DMS53 treated with DMSO at 0.1 percent for 48 hours (cell line): ENCODE results near the gene SLC6A9.

Experiments
- DNase-seq: peaks from one replicate; lab custom pipeline; 2025; ENCODE audit not compliant: unreplicated experiment; lab: John Stamatoyannopoulos, UW

The SLC6A9 gene

DNA sequence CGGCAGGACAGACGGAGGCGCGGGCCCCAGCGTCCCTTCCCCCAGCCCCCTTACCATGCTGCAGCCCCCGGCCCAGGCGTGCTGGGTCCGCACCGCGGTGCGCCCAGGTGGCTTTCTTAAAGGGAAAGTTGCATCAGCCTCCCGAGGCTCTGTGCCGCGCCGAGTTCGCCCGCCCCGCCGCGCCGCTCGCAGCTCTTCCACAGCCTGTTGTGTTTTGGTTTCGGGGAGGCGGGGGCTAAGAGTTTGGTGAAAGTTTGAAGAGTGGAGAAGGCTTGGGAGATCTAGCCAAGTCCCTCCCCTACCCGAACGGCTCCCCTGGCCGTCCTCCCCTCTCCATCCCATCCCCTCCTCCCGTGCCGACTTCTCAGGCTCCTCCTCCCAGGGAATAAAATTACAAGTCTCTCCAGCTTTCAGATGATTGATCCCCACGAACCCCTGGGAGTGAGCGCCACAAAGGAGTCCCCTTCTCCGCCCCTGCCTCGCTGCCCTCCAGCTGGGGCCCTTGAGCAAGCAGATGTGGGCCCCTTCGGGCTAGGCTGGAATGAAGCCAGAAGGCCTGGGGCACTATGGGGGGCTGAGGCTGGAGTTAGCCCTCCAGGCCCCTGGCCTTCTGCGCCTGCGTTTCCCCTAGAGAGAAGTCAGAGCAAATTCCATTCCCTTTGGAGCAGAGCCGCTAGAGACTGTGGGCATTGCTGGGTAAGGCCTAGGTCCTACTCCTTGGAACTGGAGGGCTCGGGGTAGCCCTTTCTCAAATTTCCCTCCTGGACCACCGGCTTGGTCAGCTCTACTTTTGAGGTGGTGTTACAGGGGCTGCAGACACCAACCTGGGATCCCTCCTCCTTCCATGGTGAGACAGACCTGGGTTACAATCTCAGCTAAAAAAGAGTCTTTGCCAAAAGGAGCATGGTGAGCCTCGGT, at the start of gene SLC6A9:
Gene SLC6A9, minus strand, starts transcription at position 211 of the 918 bp plus-strand sequence. CDS start 7,185 bp downstream, outside the sequence.
- no peak for DNase-seq

DNA sequence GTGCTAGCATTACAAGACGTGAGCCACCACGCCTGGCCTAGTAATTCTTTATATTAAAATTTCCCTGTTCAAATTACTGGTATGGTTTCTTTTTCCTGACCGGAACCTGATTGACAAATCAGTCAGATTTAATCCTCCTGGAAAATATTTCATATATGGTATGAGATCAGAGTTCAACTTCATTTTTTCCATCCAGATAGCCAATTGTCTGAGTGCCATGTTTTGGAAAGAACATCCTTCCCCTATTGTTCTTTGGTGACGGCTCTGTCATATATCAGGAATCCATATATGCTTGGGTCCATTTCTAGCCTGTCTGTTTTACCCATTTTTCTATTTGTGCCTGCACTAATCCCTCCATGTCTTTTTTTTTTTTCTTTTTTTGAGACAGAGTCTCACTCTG, 48.3 kb upstream of the SLC6A9 start:
- no peak for DNase-seq

DNA sequence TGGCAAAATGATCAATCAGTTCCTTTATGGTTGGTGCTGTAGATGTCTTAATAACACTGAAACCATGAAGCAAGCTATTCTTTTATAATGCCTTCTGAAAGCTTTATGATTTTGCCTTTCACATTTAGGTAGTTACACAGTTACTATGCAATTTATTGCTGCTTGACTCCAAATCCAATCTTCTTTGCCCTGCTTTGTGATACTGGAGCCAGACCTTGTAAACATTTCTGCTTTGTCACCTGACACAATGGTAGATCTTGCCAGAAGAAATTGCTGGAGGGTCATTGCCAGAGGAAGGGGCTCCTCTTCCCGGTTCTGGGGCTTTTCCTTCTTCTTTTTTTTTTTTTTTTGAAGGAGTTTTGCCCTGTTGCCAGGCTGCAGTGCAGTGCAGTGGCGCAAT, 46.8 kb upstream of the SLC6A9 start:
- DNase-seq, result no peak

DNA sequence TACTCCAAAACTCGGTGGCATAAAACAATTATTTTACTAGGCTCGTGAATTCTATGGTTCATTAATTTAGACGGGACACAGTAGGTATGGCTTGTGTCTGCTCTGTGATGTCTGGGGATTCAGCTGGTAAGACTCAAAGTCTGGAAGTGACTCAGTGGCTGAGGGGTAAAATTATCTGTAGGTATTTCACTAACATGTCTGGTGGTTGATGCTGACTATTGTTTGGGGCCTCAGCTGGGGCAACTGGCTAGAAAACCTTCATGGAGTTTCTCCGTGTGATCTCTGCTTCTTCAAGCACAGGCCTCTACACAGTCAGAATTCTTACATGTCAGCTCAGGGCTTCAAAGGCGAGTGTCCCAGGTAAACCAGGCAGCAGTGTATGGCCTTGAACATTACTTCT, 46.2 kb upstream of the SLC6A9 start:
- no peak for DNase-seq

DNA sequence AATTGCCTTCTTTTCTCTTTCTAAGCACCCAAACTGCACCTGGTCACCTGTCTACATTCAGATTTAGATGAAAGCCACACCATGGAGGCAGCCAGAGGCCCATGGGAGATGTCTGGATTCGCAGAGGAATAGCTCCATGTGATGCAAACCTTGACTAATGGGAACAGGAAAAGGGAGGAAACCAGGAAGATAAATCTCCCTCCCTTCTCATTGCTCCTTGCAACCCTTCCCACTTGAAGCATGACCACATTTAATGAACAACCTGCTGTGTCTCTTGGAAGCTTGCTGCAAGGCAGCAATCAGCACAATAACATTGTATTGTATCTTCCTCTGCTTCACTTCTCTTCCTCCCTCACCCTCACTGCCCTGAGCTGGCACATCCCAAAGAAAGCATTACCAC, 44.8 kb upstream of the SLC6A9 start:
- no peak for DNase-seq

DNA sequence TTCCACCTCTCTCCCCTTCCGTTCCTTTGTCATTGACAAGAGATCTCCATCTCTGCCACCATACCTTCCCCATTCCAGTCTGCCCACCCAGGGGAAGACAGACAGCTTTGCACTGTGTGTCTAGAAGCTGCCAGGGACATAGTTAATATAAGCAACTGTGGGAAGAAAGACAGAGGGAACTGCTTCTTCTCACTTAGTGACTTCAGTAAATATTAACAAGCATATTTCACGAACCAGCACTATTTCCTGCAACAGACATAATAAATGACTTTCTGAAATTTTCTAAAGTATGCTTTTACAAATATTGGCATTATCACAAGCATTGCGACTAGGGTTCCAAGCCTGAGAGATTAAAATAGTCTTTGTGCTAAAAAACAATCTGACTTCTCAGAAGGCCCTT, 43.2 kb upstream of the SLC6A9 start:
- no peak for DNase-seq

DNA sequence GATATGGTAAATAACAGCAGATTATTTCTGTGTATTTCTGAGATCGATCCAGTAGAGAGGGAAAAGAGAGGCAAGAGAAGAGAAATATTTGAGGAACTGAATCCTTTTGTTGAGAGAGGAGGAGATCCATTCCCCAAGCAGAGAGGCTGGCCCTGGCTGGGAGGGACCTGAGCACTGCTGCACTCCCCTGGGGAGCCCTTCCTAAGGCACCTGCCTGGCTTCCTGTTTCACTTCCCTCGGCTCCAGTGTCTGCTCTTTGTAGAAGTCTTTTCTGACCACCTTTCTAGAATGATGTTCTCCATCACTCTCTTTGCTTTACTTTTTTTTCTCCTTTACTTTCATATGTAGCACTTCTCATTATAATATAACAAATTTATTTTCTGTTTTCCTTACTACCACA, 42.3 kb upstream of the SLC6A9 start:
- DNase-seq, result no peak

DNA sequence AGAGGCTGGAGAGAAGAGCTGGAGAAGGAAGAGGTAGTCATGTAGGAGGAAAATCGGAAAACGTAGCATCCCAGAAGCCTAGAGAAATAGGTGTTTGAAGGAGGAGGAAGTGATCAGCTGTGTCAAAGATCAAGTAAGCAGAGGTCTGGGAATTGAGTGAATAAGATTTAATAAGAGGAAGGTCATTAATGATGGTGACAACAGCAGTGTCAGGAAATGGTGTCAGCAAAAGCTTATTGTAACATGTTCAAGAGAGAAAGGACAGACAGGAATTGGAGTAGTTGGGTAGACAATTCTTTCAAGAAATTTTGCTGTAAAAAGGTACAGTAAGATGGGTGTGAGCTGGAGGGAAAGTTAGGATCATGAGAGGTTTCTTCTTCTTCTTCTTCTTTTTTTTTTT, 41.6 kb upstream of the SLC6A9 start:
- no peak for DNase-seq

DNA sequence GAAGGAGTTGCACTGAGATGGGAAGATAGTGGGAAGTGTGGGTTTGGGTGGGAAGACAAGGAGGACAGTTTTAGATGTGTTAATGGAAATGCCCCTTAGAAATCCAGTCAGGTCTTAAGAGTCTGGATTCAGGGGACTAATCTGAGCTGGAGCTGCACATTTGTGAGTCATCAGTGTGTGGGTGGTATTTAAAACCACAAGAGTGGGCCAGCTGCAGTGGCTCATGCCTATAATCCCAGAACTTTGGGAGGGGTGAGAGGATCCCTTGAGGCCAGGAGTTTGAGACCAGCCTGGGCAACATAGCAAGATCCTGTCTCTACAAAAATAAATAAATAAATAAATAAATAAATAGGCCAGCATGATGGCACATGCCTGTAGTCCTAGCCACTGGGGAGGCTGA, 40.9 kb upstream of the SLC6A9 start:
- no peak for DNase-seq

DNA sequence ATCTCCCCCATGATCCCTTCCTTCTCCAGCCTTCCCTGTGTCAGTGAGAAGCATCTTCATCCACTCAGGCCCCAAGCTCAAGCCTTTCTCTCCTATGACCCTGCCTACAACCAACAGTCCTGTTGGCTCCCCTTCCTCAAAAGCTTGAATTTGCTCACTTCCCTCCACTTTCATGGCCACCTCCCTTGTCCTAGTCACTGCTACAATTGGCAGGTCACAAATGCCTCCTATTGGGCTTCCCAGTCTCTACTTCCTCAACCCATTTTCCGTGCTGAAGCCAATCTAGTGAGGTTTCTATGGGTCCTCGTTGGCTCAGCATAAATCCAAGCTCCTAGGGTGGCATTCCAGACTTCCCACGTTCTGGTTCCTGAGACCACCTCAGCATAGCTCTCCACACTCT, 40.2 kb upstream of the SLC6A9 start:
- no peak for DNase-seq

DNA sequence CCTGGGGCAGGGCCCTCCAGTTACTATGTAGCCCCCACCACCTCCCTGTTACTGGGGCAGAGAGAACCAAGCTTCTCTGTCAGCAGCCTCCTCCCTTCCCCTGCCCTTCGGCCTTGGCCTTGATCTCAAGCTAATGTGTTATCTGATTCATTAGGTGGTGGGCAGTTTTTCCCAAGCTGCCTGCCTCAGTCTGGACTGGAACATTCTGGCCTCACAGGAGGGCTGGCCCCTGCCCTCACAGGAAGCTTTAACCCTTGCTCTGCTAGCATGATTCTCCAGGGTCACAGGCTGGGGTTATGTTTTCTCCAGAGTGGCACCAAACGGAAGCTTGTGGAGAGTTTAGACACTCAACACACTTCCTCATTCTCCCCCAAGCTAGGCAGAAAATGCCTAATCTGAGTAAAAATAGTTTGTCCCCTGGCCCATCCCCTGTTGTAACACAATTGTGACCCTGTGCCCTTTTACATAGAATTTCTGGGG, 37.2 kb upstream of the SLC6A9 start:
- no peak for DNase-seq

DNA sequence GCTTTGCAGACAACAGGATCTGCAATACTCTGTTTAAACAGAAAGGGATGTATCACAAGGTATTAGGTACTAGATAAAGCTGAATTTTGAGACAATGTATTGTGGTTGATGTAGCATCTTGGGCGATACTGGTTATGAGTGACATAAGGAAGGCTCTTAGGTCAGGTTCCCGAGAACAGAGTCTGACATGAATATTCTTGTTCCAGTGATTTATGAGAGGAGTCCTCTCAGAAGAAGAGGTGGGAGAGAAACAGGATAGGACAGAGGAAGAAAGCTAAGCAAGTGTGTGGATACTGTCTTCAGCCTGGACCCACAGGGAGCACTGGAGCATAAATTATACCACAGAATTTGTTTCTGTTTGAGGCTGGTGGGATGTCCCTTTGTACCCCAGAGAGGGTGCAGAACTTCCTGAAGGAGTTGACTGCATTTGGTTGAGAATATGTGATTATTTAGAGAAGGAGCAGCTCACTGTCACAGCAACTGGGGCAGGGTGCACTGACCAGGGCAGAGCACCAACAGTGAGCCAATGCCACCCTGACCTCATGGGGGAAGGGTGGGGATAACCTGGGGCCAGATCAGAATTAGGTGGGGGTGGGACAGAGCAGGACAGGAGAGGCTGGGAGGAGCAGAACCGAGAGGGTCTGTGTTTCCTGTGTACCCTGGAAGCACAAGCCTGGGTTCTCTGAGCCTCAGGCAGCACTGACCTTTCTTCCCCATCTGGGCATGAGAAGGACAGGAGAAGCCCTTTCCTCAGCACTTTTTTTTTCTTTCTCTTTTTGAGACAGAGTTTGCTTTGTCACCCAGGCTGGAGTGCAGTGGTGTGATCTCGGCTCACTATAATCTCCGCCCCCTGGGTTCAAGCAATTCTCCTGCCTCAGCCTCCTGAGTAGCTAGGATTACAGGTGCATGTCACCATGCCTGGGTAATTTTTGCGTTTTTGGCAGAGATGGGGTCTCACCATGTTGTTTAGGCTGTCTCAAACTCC, 36.3 kb upstream of the SLC6A9 start:
- no peak for DNase-seq

DNA sequence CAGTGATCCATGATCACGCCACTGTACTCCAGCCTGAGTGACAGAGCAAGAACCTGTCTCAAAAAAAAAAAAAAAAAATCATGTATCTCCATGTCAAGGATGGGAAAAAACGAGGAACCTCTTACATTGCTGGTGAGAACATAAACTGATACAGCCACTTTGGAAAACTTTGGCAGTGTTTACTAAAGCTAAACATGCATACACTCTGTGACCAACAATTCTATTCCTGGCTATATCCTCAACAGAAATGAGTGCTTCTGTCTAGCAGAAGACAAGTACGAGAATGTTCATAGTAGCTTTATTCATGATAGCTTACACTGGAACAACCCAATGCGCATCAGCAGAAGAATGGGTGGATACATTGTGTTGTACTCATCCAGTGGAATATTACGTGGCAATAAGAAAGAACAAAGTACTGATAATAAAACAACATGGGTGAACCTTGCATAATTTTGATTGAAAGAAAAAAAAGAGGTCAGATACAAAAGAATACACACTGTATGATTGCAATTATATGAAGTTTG, 31.5 kb upstream of the SLC6A9 start:
- DNase-seq, result no peak

DNA sequence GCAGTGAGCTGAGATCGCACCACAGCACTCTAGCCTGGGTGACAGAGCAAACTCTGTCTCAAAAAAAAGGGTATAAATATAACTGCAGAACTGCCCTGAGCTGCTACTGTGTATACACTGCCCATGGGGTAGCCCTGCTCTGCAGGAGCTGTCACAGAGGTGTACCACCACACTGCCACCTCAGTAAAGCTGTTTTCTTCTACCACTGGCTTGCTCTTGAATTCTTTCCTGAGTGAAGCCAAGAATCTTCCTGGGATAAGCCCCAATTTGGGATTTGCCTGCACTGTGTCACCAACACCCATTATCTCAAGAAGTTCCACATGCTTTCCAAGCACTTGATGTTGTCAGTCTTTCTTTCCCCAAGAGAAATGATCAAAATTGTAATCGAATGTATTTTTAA, 30.6 kb upstream of the SLC6A9 start:
- DNase-seq, result no peak

DNA sequence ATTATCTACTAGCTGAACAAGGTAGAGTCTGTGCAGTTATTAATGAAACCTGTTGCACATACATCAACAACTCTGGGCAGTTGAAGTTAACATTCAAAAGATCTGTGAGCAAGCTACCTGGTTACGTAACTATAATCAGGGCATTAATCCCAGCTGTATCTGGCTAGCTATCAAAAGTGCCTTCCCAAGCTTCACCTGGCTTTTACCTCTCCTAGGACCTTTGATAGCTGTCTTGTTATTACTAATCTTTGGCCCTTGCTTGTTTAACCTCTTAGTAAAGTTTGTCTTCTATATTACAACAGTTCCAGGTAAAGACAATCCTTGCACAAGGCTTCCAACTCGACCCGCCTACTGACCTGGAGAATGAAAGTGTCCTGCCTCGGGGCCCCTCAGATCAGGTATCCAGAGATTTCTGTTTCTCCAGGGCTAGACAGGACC, 29.6 kb upstream of the SLC6A9 start:
- DNase-seq, result no peak

DNA sequence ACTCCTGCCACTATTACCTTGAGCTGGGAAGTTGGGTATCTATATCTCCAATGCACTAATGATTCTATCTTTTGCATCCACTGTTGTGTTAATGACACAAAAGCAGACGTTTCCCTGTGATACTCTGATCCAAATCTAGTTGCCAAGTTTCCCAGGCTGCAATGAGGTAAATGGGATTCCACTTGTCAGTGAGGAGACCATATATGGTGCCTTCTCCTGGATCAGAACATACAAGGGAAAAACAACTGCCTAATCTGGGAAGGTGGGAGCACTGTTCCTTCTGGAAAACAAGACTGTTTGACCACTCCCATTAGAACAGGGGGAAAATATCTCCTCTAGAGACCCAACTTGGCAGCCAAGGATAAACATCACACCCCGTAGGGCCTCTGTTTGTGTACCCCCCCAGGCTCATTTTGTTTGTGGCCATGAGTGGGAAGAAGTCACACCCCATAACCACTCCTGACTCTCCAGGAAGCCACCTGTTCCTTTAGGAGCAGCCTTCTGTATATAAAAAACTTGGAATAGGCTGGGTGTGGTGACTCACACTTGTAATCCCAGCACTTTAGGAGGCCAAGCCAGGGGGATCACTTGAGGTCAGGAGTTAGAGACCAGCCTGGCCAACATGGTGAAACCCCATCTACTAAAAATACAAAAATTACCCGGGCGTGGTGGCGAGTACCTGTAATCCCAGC, 28.5 kb upstream of the SLC6A9 start:
- no peak for DNase-seq

DNA sequence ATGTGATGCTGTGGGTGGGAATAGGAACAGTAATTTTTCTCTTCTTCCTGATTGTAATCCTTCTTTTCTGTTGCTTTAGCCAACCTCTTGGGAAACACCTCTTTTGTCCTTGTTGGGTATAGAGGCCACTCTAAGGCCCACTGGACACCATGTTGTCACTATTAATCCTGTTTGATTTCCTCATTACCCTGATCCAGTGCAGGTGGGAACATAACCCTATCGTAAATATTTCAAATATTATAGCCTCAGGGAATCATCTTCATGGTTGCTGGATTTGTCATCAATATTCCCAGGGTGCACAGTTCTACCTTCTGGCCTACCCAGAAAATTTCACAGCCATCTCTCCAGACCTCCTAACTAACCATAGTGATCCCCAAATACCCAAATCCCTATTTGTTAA, 27.9 kb upstream of the SLC6A9 start:
- DNase-seq, result no peak

DNA sequence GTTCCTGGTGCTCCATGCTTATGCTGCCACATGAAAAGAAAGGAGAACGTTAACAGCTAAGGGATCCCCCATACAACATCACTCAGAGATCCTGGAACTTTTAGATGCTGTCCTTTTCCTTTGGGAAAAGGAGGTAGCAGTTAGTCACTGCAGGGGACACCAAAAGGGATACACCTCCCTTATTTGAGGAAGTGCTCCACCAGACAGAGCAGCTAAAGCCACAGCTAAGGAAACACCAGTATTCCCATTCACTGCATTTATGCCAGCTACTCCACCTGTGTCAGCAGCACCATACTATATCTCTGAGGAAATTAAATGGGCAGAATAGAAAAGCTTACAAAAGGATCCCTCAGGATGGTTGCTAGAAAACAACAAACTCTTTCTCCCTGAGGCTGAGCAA, 26.0 kb upstream of the SLC6A9 start:
- no peak for DNase-seq

DNA sequence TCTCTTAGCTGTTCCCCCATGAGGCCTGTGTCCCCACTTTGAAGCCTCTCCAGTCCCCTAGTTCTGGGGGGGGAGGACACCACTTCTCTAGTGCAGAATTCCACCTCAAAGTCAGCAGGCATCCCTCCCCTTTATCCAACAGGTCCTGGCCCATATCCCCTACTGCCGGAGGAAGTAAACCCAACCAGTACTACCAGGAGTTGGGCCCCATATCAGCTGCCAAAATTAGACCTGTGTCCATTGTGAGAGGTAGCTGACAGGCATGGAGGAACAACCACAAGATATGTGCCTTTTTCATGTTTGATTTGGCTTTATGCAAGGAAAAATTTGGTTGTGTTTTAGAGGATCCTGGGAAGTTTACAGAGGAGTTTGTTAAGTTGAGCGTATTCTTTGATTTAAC, 22.1 kb upstream of the SLC6A9 start:
- DNase-seq, result no peak

DNA sequence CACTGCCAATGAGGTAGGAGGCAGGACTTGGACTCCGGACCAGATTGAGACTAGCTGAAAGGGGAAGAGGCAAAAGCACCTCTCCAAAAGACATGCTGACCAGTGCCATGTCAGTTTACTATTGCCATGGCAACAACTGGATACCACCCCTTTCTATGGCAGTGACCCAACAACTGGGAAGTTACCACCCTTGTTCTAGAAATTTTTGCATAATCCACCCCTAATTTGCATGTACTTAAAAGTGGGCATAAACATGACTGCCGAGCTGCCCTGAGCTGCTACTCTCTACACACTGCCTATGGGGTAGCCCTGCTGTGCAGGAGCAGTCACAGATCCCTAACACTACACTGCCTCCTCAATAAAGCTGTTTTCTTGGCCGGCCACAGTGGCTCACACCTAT, 19.0 kb upstream of the SLC6A9 start:
- DNase-seq, result no peak

DNA sequence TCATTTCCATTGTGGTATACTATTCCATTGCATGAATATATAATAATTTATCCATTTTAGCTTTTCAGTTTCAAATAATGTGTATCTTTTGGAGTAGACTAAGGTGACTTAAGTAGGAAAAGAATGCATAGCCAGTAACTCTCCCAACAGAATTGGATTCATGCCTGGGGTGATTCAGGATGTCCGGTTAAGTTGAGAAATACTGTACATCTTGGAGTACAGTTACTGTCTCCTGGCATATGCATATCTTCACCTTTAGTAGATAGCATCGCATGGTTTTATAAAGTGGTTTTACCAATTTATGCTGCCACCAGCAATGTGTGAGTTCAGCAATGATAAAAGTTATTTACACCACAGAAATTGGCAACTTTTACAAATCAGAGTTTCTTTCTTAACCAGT, 18.6 kb upstream of the SLC6A9 start:
- no peak for DNase-seq
